Astrocyte of the spinal cord (primary cell): Measurements from ENCODE around the gene MBD5.

Source experiments
- DNase-seq: peaks from one replicate; pipeline ENCODE4 v3.0.0; 2011; ENCODE audit warnings: low read depth, low spot score
- H3K4me3 ChIP-seq: 2 replicates; pipeline ENCODE4 v1.5.1; 2011; ENCODE audit warnings: low read depth, mild to moderate bottlenecking, low read length, moderate library complexity
- in situ Hi-C: cut with HindIII; loops from 2 replicates; pipeline ENCODE4 v1.10.0; 2017; ENCODE audit warnings: low sequenced_read_pairs
- TF ChIP-seq, protein P1 (sequence below): IDR thresholded peaks from 2 replicates; pipeline ENCODE4 v1.5.1; 2012; ENCODE audit warnings: low read depth, mild to moderate bottlenecking, low read length, inconsistent platforms

The MBD5 gene

DNA sequence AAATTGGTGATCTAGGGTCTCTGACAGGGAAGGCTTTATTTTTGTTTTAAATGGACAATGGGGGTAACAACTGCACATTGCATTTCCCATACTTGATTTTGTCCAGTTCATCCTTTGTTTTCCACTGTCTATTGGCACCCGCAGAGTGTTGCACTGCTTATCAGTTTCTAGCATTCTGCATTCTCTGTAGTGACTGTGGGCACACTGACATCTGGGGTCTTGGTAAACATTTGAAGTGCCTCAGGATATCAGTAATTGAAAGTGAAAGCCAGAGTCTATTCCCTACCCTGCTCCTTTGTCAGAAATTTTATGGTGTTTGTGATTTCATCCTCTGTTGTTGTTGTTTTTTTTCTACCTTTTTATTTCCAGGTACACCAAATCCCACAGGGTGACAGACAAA lies 491.6 kb downstream of the MBD5 start:
- TF ChIP-seq, protein P1, sequence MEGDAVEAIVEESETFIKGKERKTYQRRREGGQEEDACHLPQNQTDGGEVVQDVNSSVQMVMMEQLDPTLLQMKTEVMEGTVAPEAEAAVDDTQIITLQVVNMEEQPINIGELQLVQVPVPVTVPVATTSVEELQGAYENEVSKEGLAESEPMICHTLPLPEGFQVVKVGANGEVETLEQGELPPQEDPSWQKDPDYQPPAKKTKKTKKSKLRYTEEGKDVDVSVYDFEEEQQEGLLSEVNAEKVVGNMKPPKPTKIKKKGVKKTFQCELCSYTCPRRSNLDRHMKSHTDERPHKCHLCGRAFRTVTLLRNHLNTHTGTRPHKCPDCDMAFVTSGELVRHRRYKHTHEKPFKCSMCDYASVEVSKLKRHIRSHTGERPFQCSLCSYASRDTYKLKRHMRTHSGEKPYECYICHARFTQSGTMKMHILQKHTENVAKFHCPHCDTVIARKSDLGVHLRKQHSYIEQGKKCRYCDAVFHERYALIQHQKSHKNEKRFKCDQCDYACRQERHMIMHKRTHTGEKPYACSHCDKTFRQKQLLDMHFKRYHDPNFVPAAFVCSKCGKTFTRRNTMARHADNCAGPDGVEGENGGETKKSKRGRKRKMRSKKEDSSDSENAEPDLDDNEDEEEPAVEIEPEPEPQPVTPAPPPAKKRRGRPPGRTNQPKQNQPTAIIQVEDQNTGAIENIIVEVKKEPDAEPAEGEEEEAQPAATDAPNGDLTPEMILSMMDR = no peak
- DNase-seq = no peak
- in situ Hi-C loops = no loop called here
- H3K4me3 ChIP-seq = no peak overlapping the region

GRCh38 chr2:148513427-148513826 lies 492.5 kb downstream of the MBD5 start:
- no peak overlapping the region for H3K4me3 ChIP-seq
- DNase-seq = no peak
- TF ChIP-seq, protein P1 = no peak
- in situ Hi-C loops = no loop called here

DNA sequence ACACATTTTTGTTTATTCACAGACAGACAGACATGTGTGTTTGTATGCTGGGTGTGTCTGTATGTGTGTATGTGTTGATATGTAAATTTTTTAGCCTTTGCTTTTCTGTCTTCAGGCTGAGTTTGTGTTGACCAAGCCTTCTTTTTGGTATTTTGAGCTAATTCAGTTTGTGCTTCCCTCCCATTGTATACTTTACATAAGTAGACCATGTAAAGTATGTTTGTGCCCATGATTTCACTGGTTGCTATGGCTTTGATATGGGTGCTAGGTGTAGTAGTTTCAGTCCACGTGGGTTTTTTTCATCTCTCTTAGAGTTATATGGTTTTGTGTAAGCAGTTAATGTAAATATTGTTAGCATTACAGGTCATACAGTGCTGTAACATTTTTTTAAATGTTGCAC lies 494.2 kb downstream of the MBD5 start:
- TF ChIP-seq, protein P1 = no peak
- in situ Hi-C loops = no loop called here
- H3K4me3 ChIP-seq = no peak overlapping the region
- DNase-seq = no peak

GRCh38 chr2:148515976-148516375 lies 495.1 kb downstream of the MBD5 start:
- H3K4me3 ChIP-seq = no peak overlapping the region
- peak; percentile 36 for DNase-seq
- in situ Hi-C loops = no loop called here
- TF ChIP-seq, protein P1 = no peak

- in situ Hi-C loops = no loop called here
- H3K4me3 ChIP-seq = no peak overlapping the region
- DNase-seq = no peak
- TF ChIP-seq, protein P1 = no peak
Measured at GRCh38 chr2:148517296-148517695, 496.4 kb downstream of the MBD5 start.

DNA sequence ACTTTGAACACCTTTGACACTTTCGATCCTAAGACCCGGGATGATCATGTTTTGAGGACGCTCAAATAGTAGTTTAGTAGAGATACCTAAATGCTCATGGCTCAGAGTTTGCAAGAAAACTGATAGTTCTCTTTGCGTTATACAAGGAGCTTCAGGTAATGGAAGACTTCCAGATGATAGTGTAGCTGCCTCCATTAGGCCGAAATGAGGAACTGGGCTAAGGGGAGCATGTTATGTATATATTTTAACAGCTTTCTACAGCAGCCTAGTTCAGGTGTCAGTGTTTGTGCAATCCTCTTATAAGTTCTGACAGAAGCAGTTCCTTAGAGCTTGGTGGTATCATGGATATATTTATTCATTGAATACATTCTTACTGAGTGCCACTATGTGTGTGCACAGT lies 496.9 kb downstream of the MBD5 start:
- no peak overlapping the region for H3K4me3 ChIP-seq
- in situ Hi-C loops = no loop called here
- DNase-seq = no peak
- TF ChIP-seq, protein P1 = no peak

DNA sequence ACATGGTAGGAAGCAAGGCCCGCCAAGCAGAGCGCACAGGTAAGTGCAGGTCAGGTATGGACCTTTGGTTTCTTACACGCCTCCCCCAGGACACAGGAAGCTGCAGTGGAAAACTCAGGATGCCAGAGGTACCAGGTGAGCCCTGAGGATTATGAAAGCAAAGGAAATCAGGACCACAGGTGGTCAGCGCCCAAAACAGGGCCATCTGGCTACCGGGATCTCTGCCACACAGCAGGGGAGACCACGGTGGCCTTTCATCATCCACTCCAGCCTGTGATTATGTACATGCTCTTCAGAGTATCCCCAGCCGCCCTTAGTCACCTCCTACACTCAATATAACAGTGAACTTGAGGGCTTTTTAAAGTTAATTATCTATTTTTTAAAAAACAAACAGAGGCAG lies 498.1 kb downstream of the MBD5 start:
- no peak for DNase-seq
- H3K4me3 ChIP-seq = no peak overlapping the region
- TF ChIP-seq, protein P1 = no peak
- in situ Hi-C loops = no loop called here
